Endometrial microvascular endothelial cells (primary cell): ENCODE results near the gene MLIP. TPM values are rescaled to one million over a fixed set of nuclear protein-coding genes. Genes with fewer than 3 reads are reported as not detected.

Experiments used
- in situ Hi-C: cut with HindIII; loops from 2 replicates; pipeline ENCODE4 v1.10.0; 2017; ENCODE audit warnings: low sequenced_read_pairs, low pct_unique_long_range_greater_than_20kb; ENCODE audit errors: inconsistent ontology term
- total RNA-seq: library from RNA; depleted of rRNA; stranded (reverse); fragments of >200 nt; gene quantifications from one replicate; pipeline ENCODE4 v1.2.3, GENCODE V29; 2015; ENCODE audit errors: inconsistent ontology term

The MLIP gene
- total RNA-seq, 1 donor from 2014 or later = 5.0 TPM

- in situ Hi-C loops = no loop called here
These were observed 144.6 kb downstream of the MLIP start for GRCh38 chr6:54255886-54256285.

GRCh38 chr6:54260025-54260424, 148.8 kb downstream of the MLIP start:
- in situ Hi-C loops = no loop called here

- in situ Hi-C loops = no loop called here
These were observed 151.3 kb downstream of the MLIP start for GRCh38 chr6:54262499-54262898.

- in situ Hi-C loops = no loop called here
These were observed 151.7 kb downstream of the MLIP start for GRCh38 chr6:54262971-54263370.

- in situ Hi-C loops = no loop called here
These were observed 153.5 kb downstream of the MLIP start for GRCh38 chr6:54264581-54265272.

- in situ Hi-C loops = no loop called here
These were observed 155.2 kb downstream of the MLIP start for GRCh38 chr6:54266400-54266923.

GRCh38 chr6:54267798-54268197, 156.6 kb downstream of the MLIP start:
- in situ Hi-C loops = no loop called here

- in situ Hi-C loops = no loop called here
These were observed 162.1 kb downstream of the MLIP start for GRCh38 chr6:54273214-54273820.

GRCh38 chr6:54274383-54274782, 163.1 kb downstream of the MLIP start:
- in situ Hi-C loops = no loop called here

GRCh38 chr6:54282186-54282585, 170.9 kb downstream of the MLIP start:
- in situ Hi-C loops = no loop called here

- in situ Hi-C loops = no loop called here
These were observed 173.1 kb downstream of the MLIP start for GRCh38 chr6:54284161-54284860.

GRCh38 chr6:54285595-54285994, 174.4 kb downstream of the MLIP start:
- in situ Hi-C loops = no loop called here

- in situ Hi-C loops = no loop called here
These were observed 174.9 kb downstream of the MLIP start for GRCh38 chr6:54286141-54286540.

- in situ Hi-C loops = no loop called here
These were observed 177.2 kb downstream of the MLIP start for GRCh38 chr6:54288474-54288873.

- in situ Hi-C loops = no loop called here
These were observed 178.2 kb downstream of the MLIP start for GRCh38 chr6:54289426-54289825.

- in situ Hi-C loops = no loop called here
These were observed 179.9 kb downstream of the MLIP start for GRCh38 chr6:54291146-54291545.

GRCh38 chr6:54291738-54292137, 180.5 kb downstream of the MLIP start:
- in situ Hi-C loops = no loop called here

GRCh38 chr6:54294965-54295532, 183.8 kb downstream of the MLIP start:
- in situ Hi-C loops = no loop called here

GRCh38 chr6:54299542-54300269, 188.5 kb downstream of the MLIP start:
- in situ Hi-C loops = no loop called here
